ENCODE measurements around the gene CAND1.

CAND1 gene

DNA sequence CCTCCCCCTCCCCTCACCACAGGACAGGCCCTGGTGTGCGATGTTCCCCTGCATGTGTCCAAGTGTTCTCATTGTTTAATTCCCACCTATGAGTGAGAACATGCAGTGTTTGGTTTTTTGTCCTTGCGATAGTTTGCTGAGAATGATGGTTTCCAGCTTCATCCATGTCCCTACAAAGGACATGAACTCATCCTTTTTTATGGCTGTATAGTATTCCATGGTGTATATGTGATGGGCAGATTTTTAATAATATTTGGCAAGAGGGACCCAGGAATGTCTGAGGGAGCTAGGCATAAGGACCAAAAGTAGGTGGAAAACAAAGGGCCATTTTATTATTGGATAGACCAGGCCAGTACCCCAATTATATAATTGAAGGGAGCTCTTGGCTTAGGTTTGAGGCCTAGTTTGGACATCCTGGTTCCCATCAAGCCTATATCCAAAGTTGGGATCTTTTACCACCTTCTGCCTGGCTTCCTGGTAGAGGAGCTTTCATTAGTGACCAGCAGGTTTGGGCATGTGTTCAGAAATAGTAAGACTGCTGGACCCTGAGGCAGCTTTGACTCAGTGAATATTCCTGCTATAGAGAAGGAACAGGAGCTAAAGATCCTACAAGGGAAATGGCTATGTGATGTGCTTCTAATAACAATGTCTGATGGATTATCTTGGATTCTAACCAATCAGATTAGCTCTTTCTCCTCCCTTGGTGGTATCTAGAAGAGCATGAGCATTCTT lies 76.0 kb downstream of the CAND1 start:
- no peak for DNase-seq (ENCODE audit: low spot score)

DNA sequence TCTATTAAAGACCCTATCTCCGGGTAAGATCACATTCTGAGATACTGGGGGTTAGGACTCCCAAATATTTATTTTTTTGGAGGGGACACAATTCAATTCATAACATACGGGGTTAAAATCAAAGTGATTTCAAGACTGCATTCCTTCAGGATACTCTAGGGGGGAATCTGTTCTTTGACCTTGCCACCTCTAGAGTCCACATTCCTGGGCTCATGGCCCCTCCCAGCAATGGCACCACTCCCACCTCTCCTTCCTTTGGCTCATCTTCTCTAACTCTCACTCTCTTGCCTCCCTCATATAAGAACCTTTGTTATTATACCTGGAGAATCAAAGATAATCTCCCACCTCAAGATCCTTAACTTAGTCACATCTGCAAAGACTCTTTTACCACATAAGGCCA lies 79.5 kb downstream of the CAND1 start:
- no peak for DNase-seq (ENCODE audit: low spot score)

DNA sequence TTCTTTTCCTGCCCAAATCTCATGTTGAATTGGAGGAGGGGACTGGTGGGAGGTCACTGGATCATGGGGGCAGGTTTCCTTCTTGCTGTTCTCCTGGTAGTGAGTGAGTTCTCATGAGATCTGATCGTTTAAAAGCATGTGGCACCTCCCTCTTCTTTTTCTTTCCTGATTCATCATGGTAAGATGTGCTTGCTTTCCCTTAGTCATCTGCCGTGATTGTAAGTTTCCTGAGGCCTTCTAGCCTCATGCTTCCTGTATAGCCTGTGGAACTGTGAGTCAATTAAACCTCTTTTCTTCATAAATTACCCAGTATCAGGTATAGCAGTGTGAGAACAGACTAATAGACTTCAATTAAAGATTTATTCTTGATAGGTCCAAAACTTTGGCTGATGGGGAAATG lies 83.5 kb downstream of the CAND1 start:
- DNase-seq (ENCODE audit: low spot score): no peak

DNA sequence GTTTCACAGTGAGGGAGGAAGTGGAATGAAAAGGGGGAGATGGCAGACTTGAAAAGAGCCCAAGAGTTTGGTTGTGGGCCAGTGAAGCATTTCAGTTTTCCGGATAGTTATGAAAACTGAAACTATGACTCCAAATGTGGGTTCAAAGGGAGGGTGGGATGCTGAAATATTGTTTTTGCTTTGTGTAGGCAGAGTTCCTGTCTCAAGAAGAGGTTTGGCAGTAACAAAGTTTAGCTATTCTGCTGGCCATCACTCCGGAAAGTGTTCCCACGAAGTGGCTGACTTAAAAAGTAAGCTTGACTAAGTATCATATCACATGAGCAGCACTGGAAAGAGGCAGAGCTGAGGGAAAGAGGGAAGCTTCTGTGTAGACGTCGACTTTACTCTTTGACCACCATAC lies 85.2 kb downstream of the CAND1 start:
- DNase-seq (ENCODE audit: low spot score): no peak

DNA sequence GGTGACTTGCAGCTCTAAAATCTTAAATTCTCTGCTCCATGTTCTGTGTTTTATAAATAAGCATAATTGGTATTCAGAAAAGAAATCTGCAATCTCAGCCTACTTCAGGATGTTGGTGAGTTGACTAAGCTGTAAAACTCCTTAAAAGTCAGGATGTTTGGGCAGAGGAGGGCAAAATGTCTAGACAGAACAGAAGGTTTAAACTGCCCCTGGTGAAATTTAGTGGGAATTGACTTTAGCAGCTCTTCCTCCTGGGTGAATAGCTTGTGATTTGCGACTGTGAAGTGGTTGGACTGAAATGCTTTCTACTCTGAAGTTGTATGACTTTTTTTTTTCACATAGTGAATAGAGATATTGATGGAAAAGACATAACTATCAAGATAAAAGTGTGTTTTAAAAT lies 85.8 kb downstream of the CAND1 start:
- no peak for DNase-seq (ENCODE audit: low spot score)

DNA sequence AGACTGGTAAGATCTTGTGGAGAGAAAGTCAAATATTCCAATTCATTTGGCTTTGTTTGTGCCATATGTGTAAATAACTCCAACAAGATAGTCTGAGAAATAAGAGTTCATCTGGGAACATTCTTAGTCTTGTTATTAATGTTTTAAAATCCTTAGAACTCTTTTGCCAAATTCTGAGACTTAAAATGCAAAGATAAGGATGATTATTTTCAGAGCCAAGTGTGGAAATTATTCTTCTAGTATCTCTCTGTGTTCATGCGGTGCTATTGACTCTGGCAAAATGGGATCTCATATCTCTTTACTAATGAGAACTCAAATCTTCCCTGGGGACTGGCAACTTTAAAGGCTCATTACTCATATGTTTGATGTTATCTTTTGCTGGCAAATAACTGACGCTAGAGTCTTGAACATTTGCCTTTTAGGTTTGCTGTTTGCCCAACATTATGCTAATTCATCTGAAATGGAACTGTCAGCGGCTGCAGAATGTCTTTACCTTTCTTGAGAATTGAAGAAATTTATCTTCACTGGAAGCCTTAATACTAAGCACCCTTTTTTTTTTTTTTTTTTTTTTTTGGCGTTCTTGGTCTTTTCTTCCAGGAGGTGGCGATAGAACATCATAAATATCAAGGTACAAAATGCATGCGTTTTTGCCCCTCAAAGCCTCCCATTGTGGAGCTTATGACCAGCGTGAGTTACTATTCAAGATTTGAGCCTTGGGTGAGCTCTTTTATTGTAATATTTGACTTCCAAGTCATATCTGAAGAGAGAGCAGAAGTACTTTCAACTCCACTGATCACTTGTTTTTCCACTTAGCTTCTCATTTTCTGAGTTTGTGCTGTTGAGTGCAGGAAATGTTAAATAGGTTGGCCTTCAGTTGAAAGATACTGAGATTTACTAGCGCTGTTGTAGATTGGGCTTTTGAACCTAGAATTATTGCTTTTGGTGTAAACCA lies 86.5 kb downstream of the CAND1 start:
- peak; percentile 23 for DNase-seq (ENCODE audit: low spot score)

DNA sequence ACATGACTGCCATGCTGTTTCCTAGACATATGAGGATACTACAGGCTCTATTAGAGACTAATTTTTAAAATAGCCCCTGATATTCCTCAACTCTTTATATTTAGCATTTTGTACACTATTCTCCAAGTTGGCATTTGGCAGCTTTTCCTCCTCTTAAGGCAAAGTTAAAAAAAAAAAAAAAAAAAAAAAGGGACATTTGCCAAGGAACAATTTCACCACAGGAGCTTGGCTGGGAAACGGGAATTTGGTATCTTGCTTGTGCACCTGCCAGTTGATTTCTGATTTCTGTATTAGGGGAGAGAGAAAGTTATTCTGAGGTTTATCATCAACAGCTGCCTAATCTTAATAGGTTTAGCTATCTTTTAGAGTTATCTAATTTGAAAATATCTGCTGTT lies 87.2 kb downstream of the CAND1 start:
- no peak for DNase-seq (ENCODE audit: low spot score)

DNA sequence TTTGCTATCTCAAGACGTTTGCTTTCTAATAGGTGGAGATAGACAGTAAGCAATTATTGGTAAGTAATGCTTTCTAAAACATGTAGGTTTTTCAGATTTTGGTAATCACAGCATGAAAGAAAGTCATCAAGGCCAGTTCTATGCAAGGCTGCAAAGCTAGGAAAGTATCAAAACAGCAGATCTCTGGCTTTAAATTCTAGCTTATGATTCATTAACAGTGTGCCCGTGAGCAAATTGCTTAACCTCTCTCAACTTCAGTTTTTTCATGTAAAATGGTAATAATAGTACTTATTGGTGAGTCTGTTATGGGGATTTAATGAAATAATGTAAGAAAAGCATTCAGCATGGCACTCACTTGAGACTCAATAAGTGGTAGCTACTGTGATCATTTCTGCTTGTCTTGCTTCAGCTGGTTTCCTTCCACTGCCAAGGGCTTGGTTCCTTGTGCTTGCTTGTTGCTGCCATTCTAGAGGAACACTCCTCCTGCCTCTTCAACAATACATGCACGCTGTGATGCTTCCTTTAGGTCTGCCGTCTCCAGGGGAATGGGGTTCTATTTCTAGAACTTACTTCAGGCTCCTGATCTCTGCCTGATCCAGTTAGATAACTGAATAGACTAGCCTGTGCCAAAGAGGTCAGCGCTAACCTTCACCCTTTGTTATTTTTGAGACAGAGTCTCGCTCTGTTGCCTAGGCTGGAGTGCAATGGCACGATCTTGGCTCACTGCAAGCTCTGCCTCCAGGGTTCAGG lies 88.4 kb downstream of the CAND1 start:
- no peak for DNase-seq (ENCODE audit: low spot score)

DNA sequence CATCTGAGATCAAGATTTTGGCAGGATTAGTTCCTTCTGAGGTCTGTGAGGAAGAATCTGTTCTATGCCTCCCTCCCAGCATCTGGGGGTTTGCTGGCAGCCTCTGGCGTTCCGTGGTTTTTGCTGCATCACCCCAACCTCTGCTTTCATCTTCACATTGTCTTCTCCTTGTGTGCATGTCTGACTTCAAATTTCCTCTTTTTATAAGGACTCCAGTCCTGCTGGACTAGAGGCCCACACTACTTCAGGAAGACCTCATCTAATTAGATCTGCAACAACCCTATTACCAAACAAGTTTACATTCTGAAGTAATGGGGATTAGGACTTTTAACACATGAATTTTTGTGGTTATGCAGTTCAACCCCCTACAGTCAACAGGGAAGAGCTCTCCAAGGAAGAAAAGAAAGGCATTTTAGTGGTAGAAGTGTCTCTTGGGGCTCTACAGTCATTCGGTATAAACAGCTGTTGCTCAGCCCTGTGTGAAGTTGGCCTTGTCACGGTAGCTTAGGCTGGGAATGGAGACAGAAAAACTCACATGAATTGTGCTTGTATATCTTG lies 89.7 kb downstream of the CAND1 start:
- no peak for DNase-seq (ENCODE audit: low spot score)

DNA sequence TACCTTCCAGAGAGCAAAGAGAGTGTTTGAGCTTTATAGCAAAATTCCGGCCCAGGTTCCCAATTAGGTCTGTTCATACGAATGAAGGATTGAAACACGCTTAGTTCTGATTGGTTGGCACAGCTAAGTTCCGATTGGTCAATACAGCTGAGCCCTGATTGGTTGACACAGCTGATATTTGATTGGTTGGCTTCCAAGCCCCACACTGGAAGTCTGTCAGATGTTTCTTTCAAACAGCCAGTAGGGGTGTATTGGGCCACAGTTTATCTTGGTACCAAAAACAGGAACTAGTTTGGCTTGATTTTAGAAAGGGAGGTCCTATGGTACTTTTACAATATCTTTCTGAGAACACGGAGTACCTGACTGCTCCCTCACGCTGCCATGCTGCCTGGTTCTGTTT lies 93.4 kb downstream of the CAND1 start:
- DNase-seq (ENCODE audit: low spot score): no peak

DNA sequence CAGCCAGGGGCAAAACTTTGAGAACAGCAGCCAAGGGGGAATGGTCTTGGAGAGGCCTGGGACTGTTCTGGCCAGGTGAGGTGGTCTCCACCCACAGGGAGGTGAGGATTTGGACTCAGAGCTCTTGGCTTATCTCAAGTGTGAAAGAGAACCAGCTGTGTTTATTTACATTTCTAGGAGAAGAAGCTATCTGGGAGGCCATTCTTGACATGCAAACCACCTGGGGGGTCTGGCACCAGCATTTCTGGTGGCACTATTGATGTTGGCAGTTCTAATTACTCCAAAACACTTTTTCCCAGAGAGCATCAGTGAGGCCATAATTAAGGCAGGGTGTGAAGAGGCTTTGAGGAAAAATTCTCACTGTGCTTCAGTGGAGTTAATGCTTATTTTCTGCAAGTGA lies 95.1 kb downstream of the CAND1 start:
- no peak for DNase-seq (ENCODE audit: low spot score)

DNA sequence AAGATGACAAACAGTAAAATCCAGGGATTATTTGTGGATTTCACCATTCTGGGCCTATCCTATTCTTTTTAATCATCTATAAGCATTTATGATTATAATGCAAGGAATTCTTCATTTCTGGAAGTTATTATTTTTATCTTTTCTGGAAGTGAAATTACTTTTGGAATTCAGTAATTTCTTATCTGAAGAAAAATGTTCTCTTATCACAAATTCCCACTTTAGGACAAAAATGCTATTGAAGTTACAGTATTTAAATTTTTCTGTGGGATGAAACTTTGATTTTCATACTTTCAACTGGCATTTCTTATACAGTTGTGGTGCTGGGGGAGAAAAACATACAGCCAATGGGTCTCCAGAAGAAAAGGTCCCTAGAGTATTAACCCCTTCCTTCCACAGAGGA lies 96.0 kb downstream of the CAND1 start:
- DNase-seq (ENCODE audit: low spot score): no peak

DNA sequence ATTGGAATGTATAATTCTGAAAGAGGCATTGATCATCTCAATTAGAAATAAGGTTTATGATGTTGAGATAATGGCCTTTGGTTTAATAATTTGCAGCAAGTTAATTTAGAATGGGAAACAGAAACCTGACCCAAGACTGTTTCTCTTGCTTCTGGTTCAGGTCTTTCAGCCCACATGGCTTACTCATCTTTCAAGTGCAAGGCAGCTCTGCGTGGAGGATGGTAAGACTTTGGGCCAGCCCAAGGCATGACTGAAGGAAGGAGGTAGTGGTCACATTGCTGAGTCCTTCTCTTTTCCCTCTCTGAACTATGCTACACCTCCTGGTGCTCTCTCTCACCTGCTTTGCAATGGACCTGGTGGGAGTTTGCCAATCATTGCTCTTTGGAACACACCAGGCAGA lies 98.7 kb downstream of the CAND1 start:
- DNase-seq (ENCODE audit: low spot score): no peak

Data from germinal center (tissue), 1 donor.